Globus pallidus (tissue), 1 donor: ENCODE data around the gene M6PR.

Experiments used
- DNase-seq: peaks from one replicate; pipeline ENCODE4 v3.0.0-alpha.2; 2015; ENCODE audit warnings: low spot score

Gene M6PR

GRCh38 chr12:8949342-8950220 lies at the start of gene M6PR:
TSS of gene M6PR (minus strand) at chr12:8949645. CDS start at chr12:8946404, 3,241 bp downstream.
- peak; percentile 98 for DNase-seq

GRCh38 chr12:8996682-8997405 lies 47.4 kb upstream of the M6PR start:
- DNase-seq, result no peak

DNA sequence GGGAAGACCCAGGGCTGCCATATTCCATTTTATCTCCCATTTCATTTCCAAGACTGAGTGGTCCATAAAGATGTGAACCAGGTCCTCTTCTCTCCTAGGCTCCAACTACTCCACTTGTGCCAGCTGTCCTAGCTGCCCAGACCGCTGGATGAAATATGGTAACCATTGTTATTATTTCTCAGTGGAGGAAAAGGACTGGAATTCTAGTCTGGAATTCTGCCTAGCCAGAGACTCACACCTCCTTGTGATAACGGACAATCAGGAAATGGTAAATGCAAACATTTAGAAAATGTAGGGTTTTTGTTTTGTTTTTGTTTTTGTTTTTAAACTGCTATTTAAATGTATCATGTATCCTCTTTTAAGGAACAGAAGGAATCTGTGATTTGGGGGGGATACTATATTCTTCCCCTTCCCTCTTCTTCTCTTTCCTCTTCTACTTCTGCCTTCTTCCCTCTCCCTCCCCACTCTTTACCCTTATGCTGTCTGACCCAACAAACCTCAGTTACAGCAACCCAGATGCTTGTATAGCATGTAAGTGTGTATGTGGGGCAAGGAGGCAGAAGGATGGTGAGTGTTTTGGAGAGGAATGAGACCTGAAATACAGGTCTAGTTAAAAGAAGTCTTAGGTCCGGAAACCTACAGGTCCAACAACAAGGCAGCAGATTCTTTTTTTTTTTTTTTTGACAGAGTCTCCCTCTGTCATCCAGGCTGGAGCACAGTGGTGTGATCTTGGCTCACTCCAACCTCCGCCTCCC lies 45.8 kb upstream of the M6PR start:
- DNase-seq, result no peak

GRCh38 chr12:8993827-8994226 lies 44.4 kb upstream of the M6PR start:
- no peak for DNase-seq

DNA sequence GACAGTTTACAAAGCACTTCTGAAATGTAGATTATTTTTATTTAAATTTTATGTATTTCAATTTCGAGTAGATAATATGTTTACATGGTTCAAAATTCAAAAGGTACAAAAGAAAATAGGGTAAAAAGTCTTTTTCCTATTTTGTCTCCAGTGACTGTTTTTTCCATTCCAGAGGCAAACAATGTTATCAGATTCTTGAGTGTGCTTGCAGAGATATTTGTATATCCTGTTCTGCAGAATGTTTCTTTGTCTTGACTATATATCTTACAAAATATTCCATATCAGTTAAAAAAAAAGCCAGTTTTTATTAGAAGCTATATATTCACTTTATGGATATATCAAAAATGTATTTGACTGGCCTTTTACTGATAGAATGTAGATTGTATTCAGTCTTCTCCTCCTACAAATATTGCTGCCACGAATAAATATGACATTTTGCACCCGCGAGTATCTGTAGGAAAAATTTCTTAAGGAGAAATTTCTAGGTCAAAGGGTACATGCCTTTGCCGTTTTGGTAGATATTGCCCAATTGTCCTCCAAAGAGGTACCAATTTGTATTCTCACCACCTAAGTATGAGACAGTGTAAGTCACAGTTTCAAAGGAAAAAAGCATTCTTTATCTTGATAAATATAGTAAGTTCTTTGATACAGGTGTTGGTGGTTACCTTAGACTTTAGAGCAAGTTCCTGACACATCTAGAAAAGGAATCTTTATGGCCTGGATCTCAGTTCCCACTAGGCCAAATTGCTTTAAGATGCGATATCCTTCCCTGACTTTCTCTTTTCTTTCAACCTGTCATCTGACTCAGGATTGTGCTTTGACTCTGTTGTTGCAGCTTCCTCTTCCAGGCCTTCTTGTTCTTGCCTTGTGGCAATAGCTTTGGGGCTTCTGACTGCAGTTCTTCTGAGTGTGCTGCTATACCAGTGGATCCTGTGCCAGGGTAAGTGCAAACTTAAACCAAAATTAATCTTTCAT lies 42.2 kb upstream of the M6PR start:
- DNase-seq, result no peak

- DNase-seq, result no peak
Observed at GRCh38 chr12:8989413-8989812, 40.0 kb upstream of the M6PR start, which contains the start of gene KLRG1. TSS of gene KLRG1 (plus strand) at chr12:8989546. CDS start at chr12:8989636, 90 bp downstream.

DNA sequence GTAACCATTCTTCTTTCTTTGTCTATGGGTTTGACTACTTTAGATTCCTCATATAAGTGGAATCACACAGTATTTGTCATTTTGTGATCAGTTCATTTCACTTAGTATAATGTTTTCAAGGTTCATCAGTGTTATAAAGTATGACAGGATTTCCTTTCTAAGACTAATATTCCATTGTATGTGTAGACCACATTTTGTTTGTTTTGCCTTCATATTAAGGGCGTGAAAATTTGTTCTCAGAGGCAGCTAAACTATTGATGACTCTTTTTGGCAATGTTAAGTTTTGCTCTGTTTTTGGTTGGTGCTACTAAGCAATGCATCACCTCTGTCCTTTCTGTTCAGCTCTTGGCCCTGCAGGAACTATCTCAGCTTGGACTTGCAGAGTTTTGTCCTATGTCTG lies 38.2 kb upstream of the M6PR start:
- DNase-seq, result no peak

DNA sequence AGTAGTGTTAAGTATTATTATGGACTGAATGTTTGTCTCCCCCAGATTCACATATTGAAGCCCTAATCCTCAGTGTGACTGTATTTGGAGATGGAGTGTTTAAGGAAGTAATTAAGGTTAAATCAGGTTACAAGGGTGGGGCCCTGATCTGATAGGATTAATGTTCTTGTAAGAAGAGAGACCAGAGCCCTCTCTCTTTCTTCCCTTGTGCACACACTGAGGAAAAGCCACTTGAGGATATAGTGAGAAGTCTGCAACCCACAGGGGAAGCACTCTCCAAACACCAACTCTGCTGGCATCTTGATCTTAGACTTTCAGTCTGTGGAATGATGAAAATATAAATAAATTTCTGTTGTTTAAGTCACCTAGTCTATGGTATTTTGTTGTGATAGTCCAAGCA lies 37.7 kb upstream of the M6PR start:
- DNase-seq, result no peak

- no peak for DNase-seq
Observed at GRCh38 chr12:8985213-8985754, 35.8 kb upstream of the M6PR start.

GRCh38 chr12:8980137-8980536 lies 30.7 kb upstream of the M6PR start:
- DNase-seq, result no peak

DNA sequence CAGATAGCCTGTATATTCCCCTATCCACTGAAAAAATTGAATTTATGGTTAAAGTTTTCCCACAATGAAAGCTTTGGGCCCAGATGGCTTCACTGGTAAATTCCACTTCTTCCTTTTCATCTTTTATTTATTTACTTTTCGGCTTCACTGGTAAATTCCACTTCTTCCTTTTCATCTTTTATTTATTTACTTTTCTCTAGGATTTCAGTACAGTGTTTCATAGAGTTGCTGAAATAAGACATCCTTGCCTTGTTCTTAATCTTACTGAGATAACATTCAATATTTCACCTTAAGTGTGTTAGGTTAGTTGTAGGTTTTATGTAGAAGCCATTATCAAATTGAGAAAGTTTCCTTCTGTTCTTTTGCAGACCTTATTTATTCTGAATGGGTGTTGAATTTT lies 21.0 kb upstream of the M6PR start:
- no peak for DNase-seq

- DNase-seq, result no peak
Observed at GRCh38 chr12:8969861-8970411, 20.5 kb upstream of the M6PR start.

DNA sequence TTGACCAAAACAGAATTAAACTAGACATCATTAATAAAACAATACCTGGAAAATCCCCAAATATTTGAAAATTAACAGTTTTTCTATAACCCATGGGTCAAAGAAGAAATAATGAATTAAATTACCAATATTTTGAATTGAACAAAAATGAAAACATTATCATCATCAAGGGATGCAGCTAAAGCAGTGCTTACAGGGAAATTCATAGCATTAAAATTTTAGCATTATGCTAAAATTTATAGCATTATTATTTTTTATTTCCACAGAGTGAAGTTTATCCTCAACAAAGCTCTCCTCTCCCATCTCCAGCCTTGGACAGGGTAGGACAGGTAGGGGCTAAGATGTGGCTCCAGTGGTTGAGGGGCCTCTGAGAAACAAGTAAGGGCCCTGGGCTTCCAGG lies 19.3 kb upstream of the M6PR start:
- DNase-seq, result no peak

DNA sequence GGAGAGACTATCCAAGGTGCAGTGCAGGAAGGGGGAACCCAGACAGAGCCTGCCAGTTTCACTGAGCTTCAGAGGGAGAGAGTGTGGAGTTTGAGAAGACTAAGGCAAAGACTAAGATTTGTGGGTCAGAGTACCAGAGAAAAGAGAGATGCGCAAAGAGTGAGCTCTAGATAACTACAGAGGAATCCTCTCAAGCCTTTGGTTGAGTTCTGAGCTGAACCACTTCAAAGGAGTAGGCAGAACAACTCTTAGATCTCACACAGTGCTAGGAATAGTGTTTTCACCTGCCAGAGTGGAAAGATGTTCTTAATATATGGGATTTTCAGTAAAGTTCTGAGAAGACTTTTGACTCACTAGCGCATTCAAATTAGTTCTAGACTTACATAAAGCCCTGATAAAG lies 10.7 kb upstream of the M6PR start:
- DNase-seq, result no peak

GRCh38 chr12:8958066-8958465 lies 8.6 kb upstream of the M6PR start:
- DNase-seq, result no peak

GRCh38 chr12:8957561-8957960 lies 8.1 kb upstream of the M6PR start:
- no peak for DNase-seq

DNA sequence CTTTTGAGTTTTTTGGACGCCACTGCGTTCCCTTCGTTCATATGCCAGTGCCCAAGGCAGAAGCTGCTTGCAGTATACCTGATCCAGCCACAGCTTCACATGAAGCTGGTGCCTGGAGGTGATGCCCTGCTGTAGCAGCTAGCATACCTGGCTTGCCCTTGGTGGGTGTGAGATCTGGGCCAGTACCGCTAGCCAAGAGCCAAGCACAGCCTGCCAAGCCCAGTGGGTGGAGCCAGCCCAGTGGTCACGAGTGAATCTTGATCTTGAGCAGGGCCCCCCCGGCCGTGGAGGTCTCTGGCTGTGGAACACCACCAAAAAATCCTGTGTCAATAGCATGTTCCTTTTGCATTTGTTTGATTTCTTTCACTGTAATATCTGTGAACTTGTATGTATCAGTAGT lies 7.3 kb upstream of the M6PR start:
- no peak for DNase-seq

GRCh38 chr12:8956073-8956472 lies 6.6 kb upstream of the M6PR start:
- DNase-seq, result no peak

DNA sequence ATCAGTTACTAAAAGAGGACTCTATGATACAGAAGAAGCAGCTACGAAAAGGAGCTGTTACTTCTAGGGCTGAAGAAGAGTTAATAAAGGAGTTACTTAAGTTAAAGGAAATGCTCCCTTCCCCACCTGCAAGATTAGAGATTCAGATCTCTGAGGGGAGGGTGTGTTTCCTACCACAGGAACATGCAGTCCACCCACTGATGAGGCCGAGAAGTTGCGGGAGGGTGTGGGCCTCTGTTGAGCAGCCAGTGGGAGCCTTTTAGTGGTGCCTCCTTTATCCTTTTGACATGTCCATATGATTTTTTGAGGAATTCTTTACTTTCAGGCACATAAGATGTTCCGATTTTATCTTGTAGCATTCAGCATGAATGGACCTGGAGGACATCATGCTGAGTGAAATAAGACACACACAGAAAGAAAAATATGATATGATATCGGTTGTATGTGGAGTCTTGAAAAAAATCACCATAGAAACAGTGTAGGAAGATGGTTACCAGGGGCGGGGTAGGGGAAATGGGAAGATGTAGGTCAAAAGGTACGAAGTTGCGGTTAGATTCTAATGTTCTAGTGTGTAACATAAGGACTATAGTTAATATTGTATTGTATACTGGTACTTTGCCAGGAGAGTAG lies 4.4 kb upstream of the M6PR start:
- DNase-seq, result no peak

DNA sequence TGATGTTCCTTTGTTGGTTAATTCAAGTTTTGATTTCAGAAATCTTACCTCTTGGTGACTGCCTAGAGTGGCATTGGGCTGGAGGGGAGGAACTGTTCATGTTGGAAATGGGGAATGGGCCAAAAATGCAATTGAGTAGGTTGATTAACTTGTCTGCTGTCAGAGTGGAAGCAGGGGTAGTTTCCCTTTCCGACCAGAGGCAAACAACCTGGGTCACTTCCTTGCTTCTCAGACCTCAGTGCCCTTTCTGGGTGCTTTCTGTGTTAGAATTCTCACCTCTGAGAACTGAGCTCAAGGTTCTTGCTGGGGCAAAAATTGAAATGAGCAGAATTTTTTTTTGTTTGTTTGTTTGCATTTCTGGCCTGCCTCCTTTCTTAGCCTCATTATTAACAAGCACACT lies 2.3 kb upstream of the M6PR start:
- DNase-seq, result no peak
